ENCODE results near the gene DGLUCY. TPM values are rescaled to one million over a fixed set of nuclear protein-coding genes. Genes with fewer than 3 reads are reported as not detected.
"Not testable (repeated sequence)": the region's sequence is repeated elsewhere in the genome, so short reads cannot be mapped to it uniquely, and the experiment has no call there.

The DGLUCY gene
- total RNA-seq, 2 donors from 2014 or later, result 70.5 to 90.5 TPM

DNA sequence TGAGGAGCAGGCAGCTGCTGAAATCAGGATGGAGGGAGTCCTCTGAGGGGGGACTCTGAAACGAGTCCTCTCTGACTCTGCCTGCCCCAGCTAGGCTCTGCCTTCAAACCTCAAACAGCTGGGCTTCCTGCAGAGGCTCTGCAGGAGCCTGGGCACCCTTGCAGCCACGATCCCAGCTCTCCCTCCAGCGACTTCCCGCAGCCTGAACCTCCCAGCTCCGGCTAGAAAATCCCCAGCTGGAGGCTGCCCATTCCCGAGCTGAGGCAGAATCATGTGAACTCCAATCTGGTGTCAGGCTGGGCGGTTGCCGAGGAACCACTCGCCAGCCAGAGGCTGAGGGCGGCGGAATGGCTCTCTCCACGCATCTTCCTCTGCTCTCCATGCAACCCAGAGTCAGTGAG, 130.6 kb downstream of the DGLUCY start, which contains the start of gene GPR68:
TSS of gene GPR68 (minus strand) at position 204 of the 401 bp plus-strand sequence. CDS start 9,654 bp downstream, outside the sequence.
- Mint-ChIP-seq H3K36me3 (ENCODE audit: insufficient read depth in 2 of 2) (peaks cover 23 to 26% of the 10 kb centered on the region in 2 donors), H3K4me3 (peak within 1 kb of the TSS; percentile 77 to 88), H3K27me3 (ENCODE audit: low read depth) (no peaks in the 10 kb centered on the region), H3K27ac (peak within 1 kb of the TSS; percentile 85), H3K9me3 (peaks cover 4 to 5% of the 10 kb centered on the region in 2 donors), H3K4me1 (ENCODE audit: low read depth) (peaks cover 97% of the 10 kb centered on the region)
- DNase-seq (peak in 1 of 2 donors; percentile 34), ATAC-seq (replicated peaks in 1 of 2) (no peak)

DNA sequence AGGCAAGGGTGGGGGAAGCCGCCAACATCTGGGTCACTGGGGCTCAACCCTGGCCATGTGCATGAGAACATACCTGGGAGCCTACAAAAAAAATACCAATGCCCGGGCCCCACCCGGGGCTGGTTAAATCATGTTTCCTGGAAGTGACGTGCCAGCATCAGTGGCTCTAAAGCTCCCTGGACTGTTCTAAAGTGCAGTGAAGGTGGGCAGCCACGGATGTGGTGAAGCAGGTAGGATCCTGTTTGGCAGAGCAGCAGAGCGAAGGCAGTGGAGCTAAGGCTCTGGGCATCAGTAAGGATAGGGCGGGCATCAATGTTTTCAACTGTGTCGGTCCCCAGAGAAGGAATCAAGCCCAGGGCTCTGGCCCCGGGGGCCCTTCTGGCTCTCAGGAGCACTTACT, 131.2 kb downstream of the DGLUCY start:
- ATAC-seq (replicated peaks in 1 of 2) (peak; percentile 24 to 31), DNase-seq (peak; percentile 78 to 80)
- H3K4me3 Mint-ChIP-seq, result peak overlapping the region; percentile 77 to 88
- peaks cover 19 to 25% of the 10 kb centered on the region in 2 donors for H3K36me3 Mint-ChIP-seq (ENCODE audit: insufficient read depth in 2 of 2)
- H3K27ac Mint-ChIP-seq, result peak overlapping the region; percentile 85
- peaks cover 97% of the 10 kb centered on the region for H3K4me1 Mint-ChIP-seq (ENCODE audit: low read depth)
- no peaks in the 10 kb centered on the region for H3K27me3 Mint-ChIP-seq (ENCODE audit: low read depth)
- peaks cover 4 to 5% of the 10 kb centered on the region in 2 donors for H3K9me3 Mint-ChIP-seq

DNA sequence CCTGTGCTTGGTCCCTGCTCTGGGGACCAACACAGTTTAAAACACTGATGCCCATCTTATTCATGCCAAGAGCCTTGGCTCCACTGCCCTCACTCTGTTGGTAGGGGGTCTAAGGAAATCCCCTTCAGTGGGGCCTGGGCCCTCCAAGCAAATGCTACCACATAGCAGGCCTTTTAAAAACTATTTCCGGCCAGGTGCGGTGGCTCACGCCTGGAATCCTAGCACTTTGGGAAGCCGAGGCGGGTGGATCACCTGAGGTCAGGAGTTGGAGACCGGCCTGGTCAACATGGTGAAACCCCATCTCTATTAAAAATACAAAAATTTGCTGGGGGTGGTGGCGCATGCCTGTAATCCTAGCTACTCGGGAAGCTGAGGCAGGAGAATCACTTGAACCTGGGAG, 131.7 kb downstream of the DGLUCY start:
- Mint-ChIP-seq H3K27ac (peak overlapping the region; percentile 85), H3K4me3 (peak overlapping the region; percentile 77 to 88), H3K4me1 (ENCODE audit: low read depth) (peaks cover 97% of the 10 kb centered on the region), H3K36me3 (ENCODE audit: insufficient read depth in 2 of 2) (peaks cover 19 to 23% of the 10 kb centered on the region in 2 donors)
- not testable (repeated sequence) for H3K27me3 Mint-ChIP-seq (ENCODE audit: low read depth); H3K9me3 Mint-ChIP-seq; ATAC-seq (replicated peaks in 1 of 2); DNase-seq

DNA sequence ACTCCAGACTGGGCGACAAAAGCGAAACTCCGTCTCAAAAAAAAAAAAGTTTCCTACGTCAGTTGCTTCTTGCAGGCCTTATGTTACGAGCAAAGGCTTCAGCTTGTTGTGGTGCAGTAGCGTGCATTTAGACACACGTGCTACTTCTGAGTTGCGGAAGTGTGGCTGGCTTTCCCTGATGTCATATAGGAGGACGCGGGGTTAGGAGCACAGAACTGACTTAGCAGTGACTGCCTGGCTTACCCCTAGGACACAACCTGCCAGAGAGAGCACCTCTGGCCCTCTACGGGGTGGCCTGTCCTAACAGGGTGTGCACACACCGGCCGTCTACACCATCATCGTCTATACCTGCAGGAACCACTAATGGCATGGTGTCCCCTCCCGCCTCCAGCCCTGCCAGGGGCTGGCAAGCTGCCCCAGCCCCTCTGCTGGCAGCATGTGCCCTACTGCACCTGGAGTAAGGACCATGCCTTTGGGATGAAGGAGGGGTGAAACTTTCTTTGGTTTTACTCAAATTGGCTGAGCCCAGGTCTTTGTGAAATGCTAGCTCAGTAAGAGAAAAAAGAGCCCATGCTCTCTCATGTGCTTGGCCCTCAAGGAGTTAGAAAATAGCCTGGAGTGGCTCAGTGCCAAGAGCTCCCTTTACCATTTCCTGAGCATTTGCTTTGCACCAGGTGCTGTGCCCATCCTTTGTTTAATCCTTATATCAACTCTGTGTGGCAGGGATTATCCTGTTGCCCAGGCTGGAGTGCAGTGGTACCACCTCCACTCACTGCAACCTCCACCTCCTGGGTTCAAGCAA, 132.4 kb downstream of the DGLUCY start:
- DNase-seq (peak; percentile 81 to 87), ATAC-seq (replicated peaks in 1 of 2) (peak; percentile 67 to 70)
- Mint-ChIP-seq H3K4me1 (ENCODE audit: low read depth) (peaks cover 97% of the 10 kb centered on the region), H3K4me3 (peak overlapping the region; percentile 77 to 88), H3K36me3 (ENCODE audit: insufficient read depth in 2 of 2) (peaks cover 18 to 21% of the 10 kb centered on the region in 2 donors), H3K27me3 (ENCODE audit: low read depth) (no peaks in the 10 kb centered on the region), H3K9me3 (peaks cover 4 to 5% of the 10 kb centered on the region in 2 donors), H3K27ac (peak overlapping the region; percentile 85)

- Mint-ChIP-seq H3K9me3 (peaks cover 4 to 5% of the 10 kb centered on the region in 2 donors), H3K4me1 (ENCODE audit: low read depth) (peaks cover 88% of the 10 kb centered on the region), H3K36me3 (ENCODE audit: insufficient read depth in 2 of 2) (peaks cover 11 to 13% of the 10 kb centered on the region in 2 donors), H3K27ac (peak overlapping the region; percentile 88), H3K27me3 (ENCODE audit: low read depth) (no peaks in the 10 kb centered on the region), H3K4me3 (peak overlapping the region; percentile 45 to 78)
- peak; percentile 49 to 51 for DNase-seq
- ATAC-seq (replicated peaks in 1 of 2), result peak in 1 of 2 donors; percentile 5
These were observed 136.2 kb downstream of the DGLUCY start for GRCh38 chr14:91249841-91250616.

DNA sequence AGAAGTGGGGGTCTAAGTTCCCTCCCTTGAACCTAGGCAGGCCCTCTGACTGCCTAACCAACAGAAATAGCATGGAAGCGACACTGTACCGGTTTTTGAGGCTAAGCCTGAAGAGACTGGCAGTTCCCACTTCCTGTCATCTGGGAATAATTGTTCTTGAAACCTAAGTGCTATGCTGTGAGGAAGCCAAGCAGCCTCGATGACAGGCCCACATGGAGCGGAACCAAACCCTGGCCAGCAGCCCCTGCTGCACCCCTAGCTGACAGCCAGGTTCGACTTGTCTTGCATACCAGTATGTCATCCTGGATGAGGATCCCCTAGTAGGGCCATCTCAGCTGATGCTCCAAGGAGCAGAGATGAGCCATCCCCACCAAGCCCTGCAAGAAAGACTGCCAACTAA, 137.0 kb downstream of the DGLUCY start:
- Mint-ChIP-seq H3K27me3 (ENCODE audit: low read depth) (no peaks in the 10 kb centered on the region), H3K4me1 (ENCODE audit: low read depth) (peaks cover 85% of the 10 kb centered on the region), H3K36me3 (ENCODE audit: insufficient read depth in 2 of 2) (peaks cover 11 to 13% of the 10 kb centered on the region in 2 donors), H3K9me3 (peaks cover 4 to 5% of the 10 kb centered on the region in 2 donors), H3K27ac (peak overlapping the region; percentile 88), H3K4me3 (peak overlapping the region; percentile 67 to 78)
- ATAC-seq (replicated peaks in 1 of 2), result no peak
- no peak for DNase-seq

DNA sequence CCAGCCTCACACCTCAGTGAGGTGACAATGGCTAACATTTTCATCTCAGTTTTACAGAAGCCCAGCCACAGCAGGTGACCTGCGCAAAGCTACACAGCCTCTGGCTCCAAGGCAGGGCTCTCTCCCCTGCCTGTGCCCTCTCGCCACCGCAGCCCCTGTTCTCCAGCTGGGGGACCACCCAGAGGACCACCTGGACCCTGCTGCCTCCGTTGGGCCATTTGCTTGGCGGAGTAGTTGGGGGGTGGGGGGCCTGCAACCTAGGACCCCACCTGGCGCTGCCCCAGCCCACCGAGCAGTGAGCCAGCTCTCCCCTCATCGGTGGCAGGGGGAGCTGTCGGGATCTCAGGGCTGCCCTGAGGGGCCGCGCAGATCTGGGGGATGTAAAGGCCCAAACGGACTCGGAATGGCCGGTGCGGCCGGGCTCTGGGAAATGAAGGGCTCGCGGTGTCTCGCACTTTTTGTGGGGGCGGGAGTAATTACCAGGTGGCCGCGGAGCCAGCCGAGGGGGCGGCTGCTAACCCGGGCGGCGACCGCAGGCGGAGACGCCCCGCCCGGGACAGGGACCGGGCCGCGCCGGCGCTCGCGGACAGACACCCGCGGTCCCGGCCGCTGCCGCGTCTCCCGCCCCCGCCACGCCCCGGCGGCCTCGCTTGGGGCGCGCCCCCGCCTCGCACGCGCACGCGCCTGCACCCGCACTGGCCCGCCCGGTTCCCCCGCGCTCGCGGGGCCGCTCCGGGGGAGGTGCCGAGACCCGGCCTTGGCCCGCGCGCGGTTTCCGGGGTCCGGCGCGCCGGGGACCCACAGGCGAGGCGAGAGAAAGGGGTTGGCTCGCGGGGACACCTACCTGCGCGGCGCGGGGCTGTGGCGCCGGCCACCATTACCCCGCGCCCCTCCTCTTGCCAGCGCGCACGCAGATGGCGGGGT, 139.3 kb downstream of the DGLUCY start:
- peaks cover 84% of the 10 kb centered on the region for H3K4me1 Mint-ChIP-seq (ENCODE audit: low read depth)
- ATAC-seq (replicated peaks in 1 of 2) (peak; percentile 47 to 49), DNase-seq (peak; percentile 53 to 73)
- no peaks in the 10 kb centered on the region for H3K9me3 Mint-ChIP-seq
- H3K27ac Mint-ChIP-seq, result peak overlapping the region; percentile 51
- H3K4me3 Mint-ChIP-seq, result peak overlapping the region; percentile 57 to 75
- peaks cover 3 to 5% of the 10 kb centered on the region in 2 donors for H3K36me3 Mint-ChIP-seq (ENCODE audit: insufficient read depth in 2 of 2)
- no peaks in the 10 kb centered on the region for H3K27me3 Mint-ChIP-seq (ENCODE audit: low read depth)

- DNase-seq (peak in 1 of 2 donors; percentile 29), ATAC-seq (replicated peaks in 1 of 2) (peak in 1 of 2 donors; percentile 1)
- no peaks in the 10 kb centered on the region for H3K9me3 Mint-ChIP-seq
- peak overlapping the region; percentile 70 for H3K27ac Mint-ChIP-seq
- H3K36me3 Mint-ChIP-seq (ENCODE audit: insufficient read depth in 2 of 2), result peaks cover 3 to 5% of the 10 kb centered on the region in 2 donors
- H3K4me3 Mint-ChIP-seq, result peak overlapping the region; percentile 59 to 75
- H3K4me1 Mint-ChIP-seq (ENCODE audit: low read depth), result peaks cover 84% of the 10 kb centered on the region
- H3K27me3 Mint-ChIP-seq (ENCODE audit: low read depth), result no peaks in the 10 kb centered on the region
These were observed 140.0 kb downstream of the DGLUCY start for GRCh38 chr14:91253795-91254323.

GRCh38 chr14:91254461-91254860, 140.6 kb downstream of the DGLUCY start:
- H3K9me3 Mint-ChIP-seq, result no peaks in the 10 kb centered on the region
- ATAC-seq (replicated peaks in 1 of 2) (peak in 1 of 2 donors; percentile 18), DNase-seq (peak in 1 of 2 donors; percentile 27)
- H3K27ac Mint-ChIP-seq, result peak overlapping the region; percentile 70
- H3K27me3 Mint-ChIP-seq (ENCODE audit: low read depth), result no peaks in the 10 kb centered on the region
- peaks cover 3 to 5% of the 10 kb centered on the region in 2 donors for H3K36me3 Mint-ChIP-seq (ENCODE audit: insufficient read depth in 2 of 2)
- peaks cover 81% of the 10 kb centered on the region for H3K4me1 Mint-ChIP-seq (ENCODE audit: low read depth)
- peak overlapping the region; percentile 59 to 75 for H3K4me3 Mint-ChIP-seq

DNA sequence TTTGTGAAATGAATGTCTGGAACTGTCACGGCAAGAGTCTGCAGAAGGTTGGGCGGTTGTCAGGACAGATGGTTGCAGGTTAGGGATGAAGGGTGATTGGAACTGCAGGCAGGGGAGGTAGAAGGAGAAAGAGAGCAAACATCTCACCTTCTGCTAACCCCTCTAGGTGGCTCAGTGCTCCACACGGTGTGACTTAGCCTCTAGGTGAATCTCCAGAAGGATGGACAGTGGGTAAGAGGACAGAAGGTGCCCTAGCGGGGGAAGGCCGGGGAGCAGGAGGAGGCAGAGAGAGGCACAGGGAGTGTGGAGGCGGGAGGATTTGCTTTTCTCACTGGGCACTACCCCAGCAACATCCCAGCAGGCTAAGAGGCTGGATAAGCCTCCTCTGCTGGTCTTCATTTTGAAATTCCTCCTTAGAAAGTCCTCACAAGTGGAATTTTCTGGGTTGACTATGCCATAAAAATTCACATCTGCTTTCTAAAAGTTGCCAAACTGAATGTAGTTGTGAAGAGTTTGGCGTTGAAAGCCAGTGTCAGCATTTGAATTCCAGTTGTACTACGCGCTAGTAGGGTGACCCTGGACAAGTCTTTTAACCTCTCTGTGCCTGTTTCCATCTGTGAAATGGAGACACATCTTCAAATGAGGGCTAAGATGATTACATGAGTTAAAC, 141.3 kb downstream of the DGLUCY start:
- peaks cover 3 to 5% of the 10 kb centered on the region in 2 donors for H3K36me3 Mint-ChIP-seq (ENCODE audit: insufficient read depth in 2 of 2)
- H3K27me3 Mint-ChIP-seq (ENCODE audit: low read depth), result no peaks in the 10 kb centered on the region
- H3K9me3 Mint-ChIP-seq, result no peaks in the 10 kb centered on the region
- no peak for DNase-seq
- no peak overlapping the region for H3K27ac Mint-ChIP-seq
- ATAC-seq (replicated peaks in 1 of 2), result no peak
- H3K4me1 Mint-ChIP-seq (ENCODE audit: low read depth), result peaks cover 81% of the 10 kb centered on the region
- peak overlapping the region; percentile 59 to 75 for H3K4me3 Mint-ChIP-seq

DNA sequence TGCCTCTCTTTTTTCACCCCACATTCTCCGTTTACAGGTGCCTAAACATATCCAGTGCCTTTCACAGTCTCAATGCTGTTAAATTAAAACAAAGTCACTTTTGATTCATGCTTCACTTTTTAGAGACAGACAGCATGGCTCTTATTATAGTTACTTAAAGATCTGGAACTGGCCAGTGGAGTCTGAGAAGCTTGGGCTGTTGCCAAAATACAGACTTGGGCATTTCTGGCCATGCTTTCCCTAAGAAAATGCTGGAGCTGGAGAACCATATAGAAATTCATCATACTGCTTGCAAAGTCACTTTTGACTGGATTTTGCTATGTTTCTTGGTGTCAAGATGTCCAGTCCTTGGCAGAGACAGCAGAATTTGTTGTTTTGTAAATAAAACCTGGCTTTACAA, 142.8 kb downstream of the DGLUCY start:
- Mint-ChIP-seq H3K4me3 (no peak overlapping the region), H3K9me3 (no peaks in the 10 kb centered on the region), H3K36me3 (ENCODE audit: insufficient read depth in 2 of 2) (peaks cover 3 to 4% of the 10 kb centered on the region in 2 donors), H3K4me1 (ENCODE audit: low read depth) (peaks cover 80% of the 10 kb centered on the region), H3K27ac (peak overlapping the region; percentile 47), H3K27me3 (ENCODE audit: low read depth) (no peaks in the 10 kb centered on the region)
- no peak for ATAC-seq (replicated peaks in 1 of 2)
- DNase-seq, result no peak
